H9 (cell line): ENCODE results near the gene TFB1M. TPM values are rescaled to one million over a fixed set of nuclear protein-coding genes. Genes with fewer than 3 reads are reported as not detected.
"Not testable (repeated sequence)": the region's sequence is repeated elsewhere in the genome, so short reads cannot be mapped to it uniquely, and the experiment has no call there.

Experiments
- DNase-seq: peaks from one replicate; pipeline ENCODE4 v3.0.0-alpha.2; 2017
- H2AFZ ChIP-seq: one replicate; pipeline ENCODE4 v1.6.1; 2013; ENCODE audit warnings: mild to moderate bottlenecking, low read length, control low read depth, moderate library complexity
- H2AK5ac ChIP-seq: 2 replicates; pipeline ENCODE4 v1.6.1; 2013; ENCODE audit warnings: low read length, control low read depth, mixed read lengths; ENCODE audit not compliant: insufficient read length
- H2BK120ac ChIP-seq: one replicate; pipeline ENCODE4 v1.6.1; 2013; ENCODE audit warnings: low read depth, mild to moderate bottlenecking, low read length, control low read depth, inconsistent platforms; ENCODE audit not compliant: poor library complexity, severe bottlenecking
- H2BK12ac ChIP-seq: 2 replicates; pipeline ENCODE4 v1.6.1; 2013; ENCODE audit warnings: low read length, control low read depth, mixed read lengths, low read depth; ENCODE audit not compliant: insufficient read length
- H2BK15ac ChIP-seq: 2 replicates; pipeline ENCODE4 v1.6.1; 2013; ENCODE audit warnings: low read depth, low read length, control low read depth
- H2BK20ac ChIP-seq: one replicate; pipeline ENCODE4 v1.6.1; 2013; ENCODE audit warnings: low read depth, mild to moderate bottlenecking, low read length, control low read depth, inconsistent platforms; ENCODE audit not compliant: poor library complexity, severe bottlenecking
- H2BK5ac ChIP-seq: 2 replicates; pipeline ENCODE4 v1.6.1; 2013; ENCODE audit warnings: low read length, control low read depth, mixed read lengths; ENCODE audit not compliant: insufficient read length
- H3K14ac ChIP-seq: 2 replicates; pipeline ENCODE4 v1.6.1; 2013; ENCODE audit warnings: low read length, control low read depth; ENCODE audit not compliant: insufficient read depth
- H3K18ac ChIP-seq: 2 replicates; pipeline ENCODE4 v1.6.1; 2013; ENCODE audit warnings: low read depth, mild to moderate bottlenecking, mixed read lengths, low read length, control low read depth; ENCODE audit not compliant: insufficient read length
- H3K23ac ChIP-seq: 2 replicates; pipeline ENCODE4 v1.6.1; 2013; ENCODE audit warnings: low read length, control low read depth, mixed read lengths, low read depth; ENCODE audit not compliant: insufficient read length
- H3K23me2 ChIP-seq: 2 replicates; pipeline ENCODE4 v1.6.1; 2013; ENCODE audit warnings: low read depth, mild to moderate bottlenecking, mixed read lengths, low read length, control low read depth; ENCODE audit not compliant: insufficient read length, poor library complexity, severe bottlenecking
- H3K27ac ChIP-seq: 2 replicates; pipeline ENCODE4 v1.5.1; 2013; ENCODE audit warnings: low read length, control low read depth, mixed read lengths, low read depth; ENCODE audit not compliant: insufficient read length
- H3K27me3 ChIP-seq: 2 replicates; pipeline ENCODE4 v1.6.1; 2013; ENCODE audit warnings: low read length, control low read depth, inconsistent platforms; ENCODE audit not compliant: insufficient read depth
- H3K4ac ChIP-seq: 2 replicates; pipeline ENCODE4 v1.6.1; 2013; ENCODE audit warnings: low read depth, mild to moderate bottlenecking, control low read depth, inconsistent platforms, low read length, moderate library complexity
- H3K4me1 ChIP-seq: 2 replicates; pipeline ENCODE4 v1.6.1; 2013; ENCODE audit warnings: low read length, control low read depth, inconsistent platforms; ENCODE audit not compliant: insufficient read depth
- H3K4me2 ChIP-seq: 2 replicates; pipeline ENCODE4 v1.6.1; 2013; ENCODE audit warnings: low read length, control low read depth, mixed read lengths; ENCODE audit not compliant: insufficient read length, insufficient read depth
- H3K56ac ChIP-seq: 2 replicates; pipeline ENCODE4 v1.6.1; 2013; ENCODE audit warnings: low read depth, mild to moderate bottlenecking, mixed read lengths, low read length, control low read depth; ENCODE audit not compliant: insufficient read length
- H3K79me1 ChIP-seq: 2 replicates; pipeline ENCODE4 v1.6.1; 2013; ENCODE audit warnings: low read depth, mild to moderate bottlenecking, moderate library complexity, low read length, control low read depth, inconsistent platforms; ENCODE audit not compliant: insufficient read depth, poor library complexity, severe bottlenecking
- H3K79me2 ChIP-seq: 2 replicates; pipeline ENCODE4 v1.6.1; 2013; ENCODE audit warnings: low read length, control low read depth, inconsistent platforms; ENCODE audit not compliant: insufficient read depth
- H3K9ac ChIP-seq: 2 replicates; pipeline ENCODE4 v1.6.1; 2013; ENCODE audit warnings: low read length, control low read depth, mixed read lengths; ENCODE audit not compliant: insufficient read length; ENCODE audit errors: extremely low read depth
- H3K9me3 ChIP-seq: one replicate; pipeline ENCODE4 v1.6.1; 2013; ENCODE audit warnings: low read depth, low read length, inconsistent platforms; ENCODE audit not compliant: control insufficient read depth
- H3T11ph ChIP-seq: one replicate; pipeline ENCODE4 v1.6.1; 2013; ENCODE audit warnings: mild to moderate bottlenecking, low read length, control low read depth, inconsistent platforms
- H4K20me1 ChIP-seq: one replicate; pipeline ENCODE4 v1.6.1; 2013; ENCODE audit not compliant: control insufficient read depth, insufficient read length, insufficient read depth
- H4K5ac ChIP-seq: 2 replicates; pipeline ENCODE4 v1.6.1; 2013; ENCODE audit warnings: low read depth, mild to moderate bottlenecking, mixed read lengths, low read length, control low read depth; ENCODE audit not compliant: insufficient read length
- H4K8ac ChIP-seq: replicated peaks from 2 replicates; pipeline ENCODE4 v1.6.1; 2013; ENCODE audit warnings: low read length, control low read depth, mixed read lengths, low read depth; ENCODE audit not compliant: insufficient read length
- H4K91ac ChIP-seq: 2 replicates; pipeline ENCODE4 v1.6.1; 2013; ENCODE audit warnings: low read depth, mild to moderate bottlenecking, moderate library complexity, mixed read lengths, low read length, control low read depth; ENCODE audit not compliant: insufficient read length
- H3K27ac Mint-ChIP-seq, 3 experiments: 2 replicates in 2 of 3; 3 replicates in 1 of 3; pipeline ENCODE4 v1.8.0; 2020 to 2021; ENCODE audit warnings: mixed read lengths in 3 of 3, mild to moderate bottlenecking in 1 of 3, moderate library complexity in 1 of 3
- H3K27me3 Mint-ChIP-seq: 2 replicates; pipeline ENCODE4 v1.8.0; 2021; ENCODE audit warnings: low read depth, mild to moderate bottlenecking, moderate library complexity, mixed read lengths
- H3K36me3 Mint-ChIP-seq, 3 experiments: 2 replicates in 2 of 3; 3 replicates in 1 of 3; pipeline ENCODE4 v1.8.0; 2020 to 2021; ENCODE audit warnings: low read depth in 3 of 3, mixed read lengths in 3 of 3; ENCODE audit not compliant: insufficient read depth in 1 of 3
- H3K4me1 Mint-ChIP-seq, 2 experiments: 2 replicates each; pipeline ENCODE4 v1.8.0; 2020; ENCODE audit warnings: mixed read lengths in 2 of 2
- H3K4me3 Mint-ChIP-seq, 2 experiments: 2 replicates in 1 of 2; 3 replicates in 1 of 2; pipeline ENCODE4 v1.8.0; 2020 to 2021; ENCODE audit warnings: mild to moderate bottlenecking in 2 of 2, mixed read lengths in 2 of 2, moderate library complexity in 1 of 2
- H3K9me3 Mint-ChIP-seq, 2 experiments: 2 replicates in 1 of 2; 3 replicates in 1 of 2; pipeline ENCODE4 v1.8.0; 2020; ENCODE audit warnings: mild to moderate bottlenecking in 2 of 2, mixed read lengths in 2 of 2, moderate library complexity in 1 of 2
- WGBS: extraction: QIAGEN DNeasy Blood & Tissue Kit; methylation state at CpG from one replicate; pipeline ENCODE4 v1.1.7; 2013; ENCODE audit warnings: missing lambda C conversion rate, low lambda C conversion rate, mixed read lengths; ENCODE audit not compliant: insufficient read length; ENCODE audit errors: extremely low coverage; 5-methylcytosine and 5-hydroxymethylcytosine counted together
- total RNA-seq: library from RNA; stranded (reverse); gene quantifications from 2 replicates; pipeline ENCODE4 v1.2.1, GENCODE V29; 2021

Gene TFB1M
- total RNA-seq, 1 experiment from 2014 or later: 28.6 TPM

DNA sequence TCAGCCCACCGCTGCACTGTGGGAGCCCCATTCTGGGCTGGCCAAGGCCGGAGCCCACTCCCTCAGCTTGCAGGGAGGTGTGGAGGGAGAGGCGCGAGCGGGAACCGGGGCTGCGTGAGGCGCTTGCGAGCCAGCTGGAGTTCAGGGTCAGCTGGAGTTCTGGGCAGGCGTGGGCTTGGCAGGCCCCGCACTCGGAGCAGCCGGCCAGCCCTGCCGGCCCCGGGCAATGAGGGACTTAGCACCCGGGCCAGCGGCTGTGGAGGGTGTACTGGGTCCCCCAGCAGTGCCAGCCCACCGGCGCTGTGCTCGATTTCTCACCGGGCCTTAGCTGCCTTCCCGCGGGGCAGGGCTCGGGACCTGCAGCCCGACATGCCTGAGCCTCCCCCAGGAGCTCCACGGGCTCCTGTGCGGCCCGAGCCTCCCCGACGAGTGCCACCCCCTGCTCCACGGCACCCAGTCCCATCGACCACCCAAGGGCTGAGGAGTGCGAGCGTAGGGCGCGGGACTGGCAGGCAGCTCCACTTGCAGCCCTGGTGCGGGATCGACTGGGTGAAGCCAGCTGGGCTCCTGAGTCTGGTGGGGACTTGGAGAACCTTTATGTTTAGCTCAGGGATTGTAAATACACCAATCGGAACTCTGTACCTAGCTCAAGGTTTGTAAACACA is 48.8 kb upstream of the TFB1M start:
- H4K5ac ChIP-seq, H3K4ac ChIP-seq, H3K23ac ChIP-seq, H3K4me1 ChIP-seq, H3T11ph ChIP-seq, H3K79me2 ChIP-seq, H2BK15ac ChIP-seq, H3K36me3 Mint-ChIP-seq, H3K27ac Mint-ChIP-seq, H3K79me1 ChIP-seq, H3K4me3 Mint-ChIP-seq, H3K27ac ChIP-seq, H2BK20ac ChIP-seq, H4K20me1 ChIP-seq, H3K23me2 ChIP-seq, H2AFZ ChIP-seq, H2BK120ac ChIP-seq, DNase-seq, H2BK12ac ChIP-seq, H3K14ac ChIP-seq, H3K56ac ChIP-seq, H4K91ac ChIP-seq, H3K9me3 Mint-ChIP-seq, H3K4me2 ChIP-seq, H3K27me3 ChIP-seq, H4K8ac ChIP-seq, H3K9ac ChIP-seq, H3K18ac ChIP-seq, H3K9me3 ChIP-seq, H2AK5ac ChIP-seq, H2BK5ac ChIP-seq, H3K27me3 Mint-ChIP-seq: not testable (repeated sequence)
- no CpG with 5 or more reads among the region's 39 CpGs for WGBS
- H3K4me1 Mint-ChIP-seq: peaks cover 16% of the 10 kb centered on the region in 2 experiments
